Left lung (tissue), 10 donors: ENCODE measurements around the gene AP2A1. TPM values are rescaled to one million over a fixed set of nuclear protein-coding genes. Genes with fewer than 3 reads are reported as not detected.

ENCODE experiments used
- ATAC-seq: fragments of 200-7000 bp; cut with Tn5 transposase; one replicate; pipeline ENCODE4 v1.9.1; 2020; ENCODE audit warnings: moderate library complexity
- DNase-seq, 4 donors: peaks; one replicate each; pipeline ENCODE4 v3.0.0-alpha.2; 2013 to 2020
- H3K27ac ChIP-seq, 2 donors: fragments of 200-600 bp; sonication (generic) in 1 of 2; one replicate each; pipeline versions ENCODE4 v1.5.0 to v1.8.0; 2020 to 2021
- H3K27me3 ChIP-seq, 2 donors: fragments of 200-600 bp; sonication (generic) in 1 of 2; one replicate each; pipeline versions ENCODE4 v1.5.0 to v1.8.0; 2020 to 2021
- H3K36me3 ChIP-seq, 2 donors: fragments of 200-600 bp; sonication (generic) in 1 of 2; one replicate each; pipeline versions ENCODE4 v1.5.0 to v1.8.0; 2020 to 2021
- H3K4me1 ChIP-seq, 2 donors: fragments of 200-600 bp; one replicate each; pipeline ENCODE4 v1.8.0; 2021
- H3K4me3 ChIP-seq, 2 donors: fragments of 200-600 bp; sonication (generic) in 1 of 2; one replicate each; pipeline versions ENCODE4 v1.5.0 to v1.8.0; 2020 to 2021; ENCODE audit warnings: mild to moderate bottlenecking in 1 of 2
- H3K9me3 ChIP-seq, 2 donors: fragments of 200-600 bp; sonication (generic) in 1 of 2; one replicate each; pipeline versions ENCODE4 v1.5.0 to v1.8.0; 2020 to 2021
- CTCF ChIP-seq, 2 donors: fragments of 200-600 bp; sonication (generic) in 1 of 2; IDR thresholded peaks; one replicate each; pipeline versions ENCODE4 v1.5.0 to v1.8.0; 2021; ENCODE audit warnings: antibody characterized with exemption in 2 of 2
- intact Hi-C, 2 donors: fragments of 100-400 bp; cut with DNase I; formaldehyde crosslinking; loops; one replicate each; pipeline versions ENCODE4 v1.11.2 to v1.14.2; 2022
- polyA plus RNA-seq, 6 donors: library from polyadenylated mRNA; unstranded; fragments of 120-200 nt; gene quantifications; one replicate each; pipeline ENCODE4 v1.2.1, GENCODE V29; 2013; ENCODE audit not compliant: insufficient read length in 6 of 6
- total RNA-seq, 2 donors: library from RNA; stranded (reverse); fragmentation: NEBNext Ultra II Directional; extraction: Animal tissue kit (Norgen Biotek cat#: 25700); gene quantifications; one replicate each; pipeline ENCODE4 v1.2.1, GENCODE V29; 2021
- donor health status: DM: no; HTN: yes; CAD: no.
- donor health status: DM: no; HTN: no; CAD: no.

The AP2A1 gene
- total and polyA plus RNA-seq, 8 donors, result 52.9 to 87.6 (median 66.4) TPM

- H3K4me1 ChIP-seq, result no peaks in the 10 kb centered on the region
- H3K27me3 ChIP-seq, result no peaks in the 10 kb centered on the region
- peak overlapping the region in 1 of 2 donors; percentile 62 for H3K27ac ChIP-seq
- H3K36me3 ChIP-seq, result no peaks in the 10 kb centered on the region
- ATAC-seq, result peak; percentile 70
- DNase-seq, result peak in 3 of 4 donors; percentile 61 to 92 (median 86)
- H3K9me3 ChIP-seq, result no peaks in the 10 kb centered on the region
- intact Hi-C loops, result no loop called here
- TF ChIP-seq CTCF (IDR thresholded peaks at IDR 0.05), result no peak
- no peak overlapping the region for H3K4me3 ChIP-seq
Observed at GRCh38 chr19:49727217-49728030, 39.4 kb upstream of the AP2A1 start.

- Histone ChIP-seq H3K27ac (no peak overlapping the region), H3K4me1 (no peaks in the 10 kb centered on the region), H3K4me3 (no peak overlapping the region), H3K9me3 (no peaks in the 10 kb centered on the region), H3K27me3 (no peaks in the 10 kb centered on the region), H3K36me3 (no peaks in the 10 kb centered on the region)
- DNase-seq, result no peak
- intact Hi-C loops, result no loop called here
- TF ChIP-seq CTCF (IDR thresholded peaks at IDR 0.05), result no peak
- no peak for ATAC-seq
Observed at GRCh38 chr19:49730166-49730565, 36.6 kb upstream of the AP2A1 start.

GRCh38 chr19:49738268-49738667 lies 28.5 kb upstream of the AP2A1 start:
- TF ChIP-seq CTCF (IDR thresholded peaks at IDR 0.05), result no peak
- H3K27me3 ChIP-seq, result no peaks in the 10 kb centered on the region
- H3K36me3 ChIP-seq, result no peaks in the 10 kb centered on the region
- H3K4me1 ChIP-seq, result no peaks in the 10 kb centered on the region
- DNase-seq, result no peak
- H3K9me3 ChIP-seq, result no peaks in the 10 kb centered on the region
- no peak for ATAC-seq
- H3K4me3 ChIP-seq, result no peak overlapping the region
- no peak overlapping the region for H3K27ac ChIP-seq
- intact Hi-C loops, result no loop called here

GRCh38 chr19:49739098-49739497 lies 27.7 kb upstream of the AP2A1 start:
- DNase-seq, result no peak

More at GRCh38 chr19:49739098-49739497, 27.7 kb upstream of the AP2A1 start:
- Histone ChIP-seq H3K4me3 (no peak overlapping the region), H3K4me1 (no peaks in the 10 kb centered on the region), H3K9me3 (no peaks in the 10 kb centered on the region), H3K27me3 (no peaks in the 10 kb centered on the region), H3K36me3 (no peaks in the 10 kb centered on the region), H3K27ac (no peak overlapping the region)
- no peak for ATAC-seq
- intact Hi-C loops, result no loop called here
- no peak for TF ChIP-seq CTCF (IDR thresholded peaks at IDR 0.05)
